HCT116 (cell line): ENCODE data around the gene CNPPD1. TPM values are rescaled to one million over a fixed set of nuclear protein-coding genes. Genes with fewer than 3 reads are reported as not detected.

ENCODE experiments used
- ATAC-seq: fragments of 200-7000 bp; cut with Tn5 transposase; 2 replicates; pipeline ENCODE4 v1.9.1; 2020; ENCODE audit warnings: mild to moderate bottlenecking, moderate library complexity
- BruUV-seq: library from RNA; stranded (reverse); fragments of 400-500 nt; replicated peaks from 2 replicates; lab custom pipeline; 2021; lab: Mats Ljungman, UMichigan
- CTCF ChIA-PET: fragments of 300-600 bp; sonication (Branson Sonifier 250); formaldehyde crosslinking; loops from one replicate; lab custom pipeline; 2021; ENCODE audit warnings: antibody characterized with exemption; lab: Charles Lee
- POLR2A ChIA-PET: fragments of 300-600, 350-600 bp; sonication (Branson Sonifier 250); formaldehyde crosslinking; loops from one replicate; lab custom pipeline; 2021; ENCODE audit warnings: antibody characterized with exemption; lab: Charles Lee
- RAD21 ChIA-PET, 2 experiments: fragments of 300-600 bp; sonication (Branson Sonifier 250); formaldehyde crosslinking; loops; one replicate each; lab custom pipeline; 2023; ENCODE audit warnings: low total read pairs in 2 of 2; ENCODE audit not compliant: uncharacterized antibody in 2 of 2, unreplicated experiment in 2 of 2, low non-redundant PET in 1 of 2; lab: Charles Lee
- DNase-seq: peaks from one replicate; pipeline ENCODE4 v3.0.0-alpha.2; 2010; ENCODE audit warnings: low read depth, low spot score
- H2AFZ ChIP-seq: fragments of 200-600 bp; shearing (Covaris generic), sonication (generic); 2 replicates; pipeline ENCODE4 v1.6.1; 2017; ENCODE audit warnings: low read depth, mixed run types, mixed read lengths, antibody characterized with exemption, low read length; ENCODE audit not compliant: poor library complexity, severe bottlenecking
- H3K27ac ChIP-seq: 2 replicates; pipeline ENCODE4 v1.5.1; 2012; ENCODE audit warnings: low read depth, low read length
- H3K27me3 ChIP-seq: fragments of 200-600 bp; sonication (generic); 2 replicates; pipeline ENCODE4 v1.6.1; 2016; ENCODE audit warnings: mixed run types, low read length, mixed read lengths; ENCODE audit not compliant: insufficient read depth
- H3K36me3 ChIP-seq, 2 experiments: fragments of 200-500 bp in 1 of 2; fragments of 200-600 bp in 1 of 2; sonication (Bioruptor generic) in 1 of 2; sonication (generic) in 1 of 2; 2 replicates each; pipeline versions ENCODE4 v1.5.1 to v1.6.1; 2014 to 2016; ENCODE audit warnings: low read length in 2 of 2, inconsistent platforms in 1 of 2, mixed read lengths in 1 of 2, mixed run types in 1 of 2; ENCODE audit not compliant: insufficient read depth in 2 of 2, control insufficient read depth in 1 of 2
- H3K4me1 ChIP-seq, 2 experiments: fragments of 200-600 bp in 1 of 2; sonication (generic) in 1 of 2; 2 replicates each; pipeline versions ENCODE4 v1.5.1 to v1.6.1; 2012 to 2017; ENCODE audit warnings: low read length in 2 of 2, inconsistent platforms in 1 of 2, mild to moderate bottlenecking in 1 of 2, mixed read lengths in 1 of 2, mixed run types in 1 of 2, moderate library complexity in 1 of 2; ENCODE audit not compliant: insufficient read depth in 2 of 2, control insufficient read depth in 1 of 2
- H3K4me2 ChIP-seq: fragments of 200-600 bp; sonication (generic); 2 replicates; pipeline ENCODE4 v1.6.1; 2017; ENCODE audit warnings: mixed run types, low read length, mixed read lengths
- H3K4me3 ChIP-seq, 2 experiments: fragments of 200-600 bp in 1 of 2; sonication (generic) in 1 of 2; replicated peaks in 1 of 2; 2 replicates each; pipeline ENCODE4 v1.5.1; 2011 to 2016; ENCODE audit warnings: low read length in 2 of 2, control low read depth in 1 of 2, low read depth in 1 of 2, mild to moderate bottlenecking in 1 of 2, mixed read lengths in 1 of 2, mixed run types in 1 of 2
- H3K79me2 ChIP-seq: fragments of 200-600 bp; sonication (generic); 2 replicates; pipeline ENCODE4 v1.6.1; 2017; ENCODE audit warnings: mild to moderate bottlenecking, mixed run types, low read length, moderate library complexity, mixed read lengths; ENCODE audit not compliant: insufficient read depth
- H3K9ac ChIP-seq: fragments of 200-600 bp; sonication (generic); 2 replicates; pipeline ENCODE4 v1.6.1; 2016; ENCODE audit warnings: low read length, mixed read lengths
- H3K9me2 ChIP-seq: fragments of 200-600 bp; sonication (generic), shearing (Covaris generic); 2 replicates; pipeline ENCODE4 v1.6.1; 2017; ENCODE audit warnings: mixed run types, mild to moderate bottlenecking, moderate library complexity; ENCODE audit not compliant: insufficient read depth
- H3K9me3 ChIP-seq, 2 experiments: fragments of 200-500 bp in 1 of 2; fragments of 200-600 bp in 1 of 2; sonication (Bioruptor generic) in 1 of 2; sonication (generic) in 1 of 2; 2 replicates each; pipeline ENCODE4 v1.6.1; 2014 to 2017; ENCODE audit warnings: low read length in 2 of 2, mixed read lengths in 2 of 2, inconsistent platforms in 1 of 2, low read depth in 1 of 2, mild to moderate bottlenecking in 1 of 2, mixed run types in 1 of 2, moderate library complexity in 1 of 2; ENCODE audit not compliant: control insufficient read depth in 1 of 2, insufficient read depth in 1 of 2
- H4K20me1 ChIP-seq: fragments of 200-600 bp; sonication (generic), shearing (Covaris generic); 2 replicates; pipeline ENCODE4 v1.6.1; 2017; ENCODE audit warnings: mixed run types, mild to moderate bottlenecking, moderate library complexity; ENCODE audit not compliant: insufficient read depth
- CEBPB ChIP-seq: IDR thresholded peaks from 2 replicates; pipeline ENCODE4 v1.6.1; 2012; ENCODE audit warnings: low read depth
- FOSL1 ChIP-seq: IDR thresholded peaks from 2 replicates; pipeline ENCODE4 v1.6.1; 2012; ENCODE audit warnings: low read depth
- JUND ChIP-seq: IDR thresholded peaks from 2 replicates; pipeline ENCODE4 v1.6.1; 2012
- MAX ChIP-seq: IDR thresholded peaks from 2 replicates; pipeline ENCODE4 v1.6.1; 2012
- POLR2A ChIP-seq: IDR thresholded peaks from 2 replicates; pipeline ENCODE4 v1.7.0; 2011; ENCODE audit warnings: borderline replicate concordance; ENCODE audit not compliant: insufficient read depth, insufficient read length; ENCODE audit errors: extremely low read depth
- SRF ChIP-seq: IDR thresholded peaks from 2 replicates; pipeline ENCODE4 v1.6.1; 2012; ENCODE audit warnings: low read depth
- YY1 ChIP-seq: IDR thresholded peaks from 2 replicates; pipeline ENCODE4 v1.6.1; 2011; ENCODE audit warnings: low read length, low read depth, moderate library complexity, mild to moderate bottlenecking; ENCODE audit not compliant: insufficient replicate concordance; ENCODE audit errors: extremely low read depth
- ZFX ChIP-seq: fragments of 450-650 bp; IDR thresholded peaks from 2 replicates; pipeline ENCODE4 v1.6.1; 2017
- ZNF274 ChIP-seq: fragments of 200-500 bp; sonication (Bioruptor generic); IDR thresholded peaks from 2 replicates; pipeline ENCODE4 v1.6.1; 2014; ENCODE audit warnings: mild to moderate bottlenecking, low read depth, low read length, inconsistent platforms
- intact Hi-C: fragments of 100-400 bp; cut with micrococcal nuclease; formaldehyde crosslinking; loops from 2 replicates; pipeline ENCODE4 v1.10.0; 2022
- total RNA-seq: library from RNA; stranded (reverse); gene quantifications from one replicate; pipeline ENCODE4 v1.2.1, GENCODE V29; 2021; ENCODE audit not compliant: unreplicated experiment
- TF ChIP-seq, protein P1 (sequence below): IDR thresholded peaks from 2 replicates; pipeline ENCODE4 v1.6.1; 2012

CNPPD1 gene
- total RNA-seq, 1 experiment from 2014 or later, result 41.9 TPM

DNA sequence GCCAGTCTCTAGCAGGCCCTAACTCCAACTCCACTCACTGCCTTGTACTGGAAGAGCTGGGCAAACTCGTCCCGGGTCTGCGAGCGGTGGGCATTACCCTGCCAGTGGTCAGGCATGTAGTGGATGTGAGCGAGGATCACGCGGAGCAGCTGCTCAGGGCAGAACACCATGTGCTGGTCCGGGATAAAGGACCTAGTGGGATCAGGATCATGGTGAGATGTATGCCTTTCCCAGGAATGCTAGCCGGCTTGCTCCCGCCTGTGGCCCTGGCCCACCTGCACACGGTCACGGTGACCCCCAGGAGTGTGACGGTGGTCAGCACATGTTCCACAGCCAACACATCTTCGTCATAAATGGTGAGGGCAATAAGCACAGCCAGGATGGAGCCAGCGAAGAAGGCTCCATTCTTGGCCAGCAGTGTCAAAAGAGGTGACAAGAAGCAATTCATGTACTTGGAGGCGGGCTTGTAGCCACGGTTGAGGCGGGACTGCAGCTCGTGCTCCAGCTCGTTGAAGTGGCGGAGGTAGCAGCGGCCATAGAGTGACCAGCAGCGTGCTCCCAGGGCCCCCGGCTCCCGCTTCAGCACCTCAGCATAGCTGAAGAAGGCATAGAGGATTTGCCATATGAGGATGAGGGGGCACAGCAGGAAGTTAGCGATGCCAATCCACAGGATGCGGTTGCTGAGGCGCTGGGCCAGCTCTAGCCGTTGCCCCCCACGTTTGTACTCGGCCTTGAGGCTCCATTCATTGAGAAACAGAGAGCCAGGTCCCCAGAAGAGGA, 47.3 kb upstream of the CNPPD1 start:
- H3K36me3 ChIP-seq, result peaks cover 25 to 26% of the 10 kb centered on the region in 2 experiments; a peak in 3 of 4 replicates
- CTCF ChIA-PET, result no interaction called here
- no peaks in the 10 kb centered on the region for H3K9me3 ChIP-seq
- H4K20me1 ChIP-seq, result no peaks in the 10 kb centered on the region
- TF ChIP-seq CEBPB (no peak), ZFX (no peak), MAX (no peak), ZNF274 (no peak), JUND (no peak), YY1 (no peak), SRF (no peak), FOSL1 (no peak), POLR2A (no peak)
- TF ChIP-seq, protein P1, sequence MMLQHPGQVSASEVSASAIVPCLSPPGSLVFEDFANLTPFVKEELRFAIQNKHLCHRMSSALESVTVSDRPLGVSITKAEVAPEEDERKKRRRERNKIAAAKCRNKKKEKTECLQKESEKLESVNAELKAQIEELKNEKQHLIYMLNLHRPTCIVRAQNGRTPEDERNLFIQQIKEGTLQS, result no peak
- H3K27ac ChIP-seq, result no peak overlapping the region
- H3K4me3 ChIP-seq, result no peak overlapping the region
- peaks cover 11 to 19% of the 10 kb centered on the region in 2 experiments; a peak in 3 of 4 replicates for H3K4me1 ChIP-seq
- no peaks in the 10 kb centered on the region for H3K27me3 ChIP-seq
- no TSS peak for BruUV-seq
- ATAC-seq, result no peak
- no peak overlapping the region for H3K9ac ChIP-seq
- intact Hi-C loops, result no loop called here
- RAD21 ChIA-PET, result no interaction called here
- no peak overlapping the region for H3K4me2 ChIP-seq
- POLR2A ChIA-PET, result no interaction called here
- no peak overlapping the region for H2AFZ ChIP-seq
- no peak for DNase-seq
- H3K9me2 ChIP-seq, result no peaks in the 10 kb centered on the region
- H3K79me2 ChIP-seq, result peaks cover 16% of the 10 kb centered on the region
